Left ventricle myocardium inferior (tissue), 1 donor: ENCODE data around the gene LRIF1. TPM values are rescaled to one million over a fixed set of nuclear protein-coding genes. Genes with fewer than 3 reads are reported as not detected.

Experiments
- DNase-seq: peaks from one replicate; pipeline ENCODE4 v3.0.0-alpha.2; 2020
- H3K27ac ChIP-seq: fragments of 200-600 bp; replicated peaks from 2 replicates; pipeline ENCODE4 v1.8.0; 2021
- H3K27me3 ChIP-seq: fragments of 200-600 bp; 2 replicates; pipeline ENCODE4 v1.8.0; 2021; ENCODE audit warnings: low read depth
- H3K36me3 ChIP-seq: fragments of 200-600 bp; 2 replicates; pipeline ENCODE4 v1.8.0; 2021
- H3K4me1 ChIP-seq: fragments of 200-600 bp; 2 replicates; pipeline ENCODE4 v1.8.0; 2021
- H3K4me3 ChIP-seq: fragments of 200-600 bp; 2 replicates; pipeline ENCODE4 v1.8.0; 2021; ENCODE audit warnings: mild to moderate bottlenecking, moderate library complexity
- H3K9me3 ChIP-seq: fragments of 200-600 bp; replicated peaks from 2 replicates; pipeline ENCODE4 v1.8.0; 2021
- intact Hi-C: fragments of 100-400 bp; cut with micrococcal nuclease; formaldehyde crosslinking; loops from one replicate; pipeline ENCODE4 v1.11.0; 2022
- total RNA-seq: library from RNA; stranded (reverse); fragmentation: NEBNext Ultra II Directional; extraction: Animal tissue kit (Norgen Biotek cat#: 25700); gene quantifications from one replicate; pipeline ENCODE4 v1.2.1, GENCODE V29; 2021
- TF ChIP-seq, protein P1 (sequence below): fragments of 200-600 bp; IDR thresholded peaks from 2 replicates; pipeline ENCODE4 v1.8.0; 2021; ENCODE audit warnings: antibody characterized with exemption, mild to moderate bottlenecking, borderline replicate concordance
- donor health status: DM: no; HTN: yes; CAD: no; lungs with severe emphysema.

Gene LRIF1
- total RNA-seq, 1 donor from 2014 or later = 14.9 TPM

GRCh38 chr1:110928191-110928590 lies 35.5 kb downstream of the LRIF1 start:
- Histone ChIP-seq H3K4me1 (no peaks in the 10 kb centered on the region), H3K27ac (no peak overlapping the region), H3K36me3 (no peaks in the 10 kb centered on the region), H3K27me3 (no peaks in the 10 kb centered on the region), H3K4me3 (no peak overlapping the region), H3K9me3 (peaks cover 32% of the 10 kb centered on the region)
- no peak for DNase-seq
- TF ChIP-seq, protein P1, sequence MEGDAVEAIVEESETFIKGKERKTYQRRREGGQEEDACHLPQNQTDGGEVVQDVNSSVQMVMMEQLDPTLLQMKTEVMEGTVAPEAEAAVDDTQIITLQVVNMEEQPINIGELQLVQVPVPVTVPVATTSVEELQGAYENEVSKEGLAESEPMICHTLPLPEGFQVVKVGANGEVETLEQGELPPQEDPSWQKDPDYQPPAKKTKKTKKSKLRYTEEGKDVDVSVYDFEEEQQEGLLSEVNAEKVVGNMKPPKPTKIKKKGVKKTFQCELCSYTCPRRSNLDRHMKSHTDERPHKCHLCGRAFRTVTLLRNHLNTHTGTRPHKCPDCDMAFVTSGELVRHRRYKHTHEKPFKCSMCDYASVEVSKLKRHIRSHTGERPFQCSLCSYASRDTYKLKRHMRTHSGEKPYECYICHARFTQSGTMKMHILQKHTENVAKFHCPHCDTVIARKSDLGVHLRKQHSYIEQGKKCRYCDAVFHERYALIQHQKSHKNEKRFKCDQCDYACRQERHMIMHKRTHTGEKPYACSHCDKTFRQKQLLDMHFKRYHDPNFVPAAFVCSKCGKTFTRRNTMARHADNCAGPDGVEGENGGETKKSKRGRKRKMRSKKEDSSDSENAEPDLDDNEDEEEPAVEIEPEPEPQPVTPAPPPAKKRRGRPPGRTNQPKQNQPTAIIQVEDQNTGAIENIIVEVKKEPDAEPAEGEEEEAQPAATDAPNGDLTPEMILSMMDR = no peak
- intact Hi-C loops = no loop called here

DNA sequence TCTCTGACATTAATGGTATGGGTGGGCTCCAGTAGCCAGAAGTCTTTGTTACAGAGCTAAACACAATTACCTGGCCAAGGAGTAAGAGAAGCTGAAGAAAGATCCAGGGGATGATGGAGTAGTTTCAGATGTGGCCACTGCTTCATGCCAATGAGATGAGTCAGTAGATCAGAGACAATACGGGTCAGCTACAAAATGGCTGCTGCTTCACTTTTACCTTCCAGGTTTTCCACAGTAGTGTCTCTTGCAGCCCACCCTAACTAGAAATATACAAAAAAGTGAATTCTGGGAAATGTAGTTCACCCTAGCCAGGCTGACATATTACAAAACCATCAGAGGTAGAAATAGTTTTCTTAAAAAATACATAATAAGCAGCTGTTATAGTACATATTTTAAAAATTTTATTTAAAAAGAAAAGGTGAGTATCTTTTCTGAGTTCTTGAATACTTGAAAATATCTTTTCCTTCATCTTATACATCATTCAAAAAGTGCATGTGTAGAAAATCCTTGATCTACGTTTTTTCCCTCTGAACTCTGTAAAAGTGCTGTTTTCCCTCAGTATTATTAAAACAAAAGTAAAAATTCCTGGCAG lies 36.1 kb downstream of the LRIF1 start:
- Histone ChIP-seq H3K4me1 (no peaks in the 10 kb centered on the region), H3K27ac (no peak overlapping the region)

DNA sequence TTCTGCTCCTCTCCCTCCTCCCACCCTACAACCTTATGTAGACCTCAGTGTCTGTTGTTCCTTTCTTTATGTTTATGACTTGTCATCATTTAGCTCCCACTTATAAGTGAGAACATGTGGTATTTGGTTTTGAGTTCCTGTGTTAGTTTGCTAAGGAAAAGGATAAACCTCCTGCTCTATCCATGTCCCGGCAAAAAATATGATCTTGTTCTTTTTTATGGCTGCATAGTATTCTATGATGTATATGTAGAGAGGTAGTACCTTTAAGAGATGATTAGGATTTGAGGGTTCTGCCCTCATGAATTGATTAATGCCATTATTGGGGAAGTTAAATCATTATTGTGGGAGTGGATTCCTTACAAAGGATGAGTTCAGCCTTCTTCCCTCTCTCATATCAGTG lies 41.8 kb downstream of the LRIF1 start:
- peaks cover 5% of the 10 kb centered on the region for H3K9me3 ChIP-seq
- H3K36me3 ChIP-seq = no peaks in the 10 kb centered on the region
- intact Hi-C loops = no loop called here
- no peak for DNase-seq
- no peak overlapping the region for H3K27ac ChIP-seq
- TF ChIP-seq, protein P1 = no peak
- H3K27me3 ChIP-seq = no peaks in the 10 kb centered on the region
- no peak overlapping the region for H3K4me3 ChIP-seq
- H3K4me1 ChIP-seq = no peaks in the 10 kb centered on the region

More for the DNA sequence above, 36.1 kb downstream of the LRIF1 start:
- Histone ChIP-seq H3K27me3 (no peaks in the 10 kb centered on the region), H3K4me3 (no peak overlapping the region), H3K36me3 (no peaks in the 10 kb centered on the region), H3K9me3 (peaks cover 31% of the 10 kb centered on the region)
- no peak for DNase-seq
- intact Hi-C loops = no loop called here
- TF ChIP-seq, protein P1 = no peak

- Histone ChIP-seq H3K27me3 (no peaks in the 10 kb centered on the region), H3K36me3 (no peaks in the 10 kb centered on the region), H3K4me1 (no peaks in the 10 kb centered on the region), H3K9me3 (peaks cover 16% of the 10 kb centered on the region), H3K27ac (no peak overlapping the region), H3K4me3 (no peak overlapping the region)
- intact Hi-C loops = no loop called here
- TF ChIP-seq, protein P1 = no peak
- no peak for DNase-seq
Measured at GRCh38 chr1:110918016-110918415, 45.7 kb downstream of the LRIF1 start.

GRCh38 chr1:110916669-110917306 lies 46.9 kb downstream of the LRIF1 start:
- intact Hi-C loops = no loop called here
- Histone ChIP-seq H3K4me3 (no peak overlapping the region), H3K4me1 (no peaks in the 10 kb centered on the region), H3K36me3 (no peaks in the 10 kb centered on the region), H3K9me3 (peaks cover 25% of the 10 kb centered on the region), H3K27me3 (no peaks in the 10 kb centered on the region), H3K27ac (no peak overlapping the region)
- no peak for DNase-seq
- TF ChIP-seq, protein P1 = no peak
